ENCODE results near the gene DNAJC17. TPM values are rescaled to one million over a fixed set of nuclear protein-coding genes. Genes with fewer than 3 reads are reported as not detected.
A peak's percentile ranks its signal among the peaks of the same experiment; 100 is the strongest.

Gene DNAJC17
- 43.2 TPM for total RNA-seq (ENCODE audit: unreplicated experiment)
- long read RNA-seq, transcript DNAJC17-201 (11 exons, 3,731 nt) = major isoform, 11 of 19 reads
- long read RNA-seq, partial matches to known transcripts = 1 of 19 reads
- long read RNA-seq, other reads (novel, unspliced or antisense) = 7 of 19 reads

GRCh38 chr15:40807028-40807887 is at the start of gene DNAJC17, which contains the start of gene ZFYVE19:
DNAJC17 (minus strand) TSS chr15:40807473; CDS start chr15:40807446, 27 bp downstream.
ZFYVE19 (plus strand) TSS chr15:40807089; CDS start chr15:40807590, 501 bp downstream.
- H3K27ac Mint-ChIP-seq (ENCODE audit: unreplicated experiment) = peak within 1 kb of the TSS; percentile 97
- H3K4me3 Mint-ChIP-seq (ENCODE audit: unreplicated experiment) = peak within 1 kb of the TSS; percentile 94
- peak; percentile 98 for DNase-seq
- peaks cover 11% of the 10 kb centered on the region for H3K4me1 Mint-ChIP-seq (ENCODE audit: low read depth, unreplicated experiment)
- H3K27me3 Mint-ChIP-seq (ENCODE audit: unreplicated experiment) = peaks cover 7% of the 10 kb centered on the region
- TF ChIP-seq CTCF (IDR thresholded peaks at IDR 0.05; ENCODE audit: partially characterized antibody, unreplicated experiment) = no peak
- peaks cover 7% of the 10 kb centered on the region for H3K9me3 Mint-ChIP-seq (ENCODE audit: unreplicated experiment)
- no peaks in the 10 kb centered on the region for H3K36me3 Mint-ChIP-seq (ENCODE audit: unreplicated experiment)

- Mint-ChIP-seq H3K36me3 (ENCODE audit: unreplicated experiment) (no peaks in the 10 kb centered on the region), H3K27me3 (ENCODE audit: unreplicated experiment) (peaks cover 5% of the 10 kb centered on the region), H3K4me1 (ENCODE audit: low read depth, unreplicated experiment) (no peaks in the 10 kb centered on the region), H3K27ac (ENCODE audit: unreplicated experiment) (no peak overlapping the region), H3K9me3 (ENCODE audit: unreplicated experiment) (peaks cover 4% of the 10 kb centered on the region), H3K4me3 (ENCODE audit: unreplicated experiment) (no peak overlapping the region)
- TF ChIP-seq CTCF (IDR thresholded peaks at IDR 0.05; ENCODE audit: partially characterized antibody, unreplicated experiment) = no peak
- DNase-seq = no peak
Measured at GRCh38 chr15:40856746-40857145, 49.5 kb upstream of the DNAJC17 start.

GRCh38 chr15:40855706-40856234 is 48.5 kb upstream of the DNAJC17 start:
- Mint-ChIP-seq H3K4me3 (ENCODE audit: unreplicated experiment) (no peak overlapping the region), H3K27me3 (ENCODE audit: unreplicated experiment) (peaks cover 5% of the 10 kb centered on the region), H3K36me3 (ENCODE audit: unreplicated experiment) (no peaks in the 10 kb centered on the region), H3K9me3 (ENCODE audit: unreplicated experiment) (peaks cover 4% of the 10 kb centered on the region), H3K27ac (ENCODE audit: unreplicated experiment) (no peak overlapping the region), H3K4me1 (ENCODE audit: low read depth, unreplicated experiment) (no peaks in the 10 kb centered on the region)
- DNase-seq = no peak
- no peak for TF ChIP-seq CTCF (IDR thresholded peaks at IDR 0.05; ENCODE audit: partially characterized antibody, unreplicated experiment)

- TF ChIP-seq CTCF (IDR thresholded peaks at IDR 0.05; ENCODE audit: partially characterized antibody, unreplicated experiment) = no peak
- H3K4me3 Mint-ChIP-seq (ENCODE audit: unreplicated experiment) = no peak overlapping the region
- peaks cover 2% of the 10 kb centered on the region for H3K9me3 Mint-ChIP-seq (ENCODE audit: unreplicated experiment)
- peaks cover 5% of the 10 kb centered on the region for H3K27me3 Mint-ChIP-seq (ENCODE audit: unreplicated experiment)
- no peaks in the 10 kb centered on the region for H3K36me3 Mint-ChIP-seq (ENCODE audit: unreplicated experiment)
- H3K27ac Mint-ChIP-seq (ENCODE audit: unreplicated experiment) = no peak overlapping the region
- peaks cover 2% of the 10 kb centered on the region for H3K4me1 Mint-ChIP-seq (ENCODE audit: low read depth, unreplicated experiment)
- no peak for DNase-seq
Measured at GRCh38 chr15:40854161-40854560, 46.9 kb upstream of the DNAJC17 start.

Measured in glutamatergic neuron (in vitro differentiated cells).